Measurements from ENCODE around the gene OR51B2.
"Not testable (repeated sequence)": the region's sequence is repeated elsewhere in the genome, so short reads cannot be mapped to it uniquely, and the experiment has no call there.

The OR51B2 gene

DNA sequence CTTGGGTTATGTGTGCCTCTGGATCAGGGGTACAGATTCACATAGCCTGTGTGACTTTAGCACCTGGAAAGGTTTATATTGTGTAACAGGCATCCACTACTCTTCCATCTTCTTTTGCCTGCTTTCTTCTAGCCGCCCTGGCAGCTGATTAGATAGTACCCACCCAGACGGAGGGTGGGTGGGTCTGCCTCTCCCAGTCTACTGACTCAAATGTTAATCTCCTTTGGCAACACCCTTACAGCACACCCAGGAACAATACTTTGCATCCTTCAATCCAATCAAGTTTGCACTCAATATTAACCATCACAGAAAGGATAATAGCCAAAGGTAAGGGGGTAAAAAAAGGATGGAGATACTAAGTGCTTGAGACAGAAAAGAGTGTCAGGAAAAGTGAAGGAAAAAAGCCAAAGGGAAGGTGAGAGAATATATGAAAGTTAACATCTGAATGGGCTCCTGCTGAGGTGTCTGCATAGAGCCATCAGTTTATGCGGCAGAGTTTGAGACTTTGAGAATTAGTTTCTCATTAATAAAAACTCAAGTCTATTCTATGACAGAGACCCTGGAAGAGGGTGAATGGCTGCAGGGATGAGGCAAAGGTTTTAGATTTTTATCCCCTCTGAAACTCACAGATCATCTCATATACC is 24.6 kb upstream of the OR51B2 start:
- no peaks in the 10 kb centered on the region for H3K27me3 ChIP-seq (ENCODE audit: control insufficient read depth, insufficient read depth, low read length)
- H3K4me3 ChIP-seq (ENCODE audit: low read depth, low read length) = no peak overlapping the region
- no peak overlapping the region for H3K9ac ChIP-seq (ENCODE audit: low read depth, low read length)
- H3K36me3 ChIP-seq (ENCODE audit: control insufficient read depth, insufficient read depth, low read length) = no peaks in the 10 kb centered on the region
- peaks cover 2% of the 10 kb centered on the region for H3K4me1 ChIP-seq (ENCODE audit: control insufficient read depth, insufficient read depth, low read length)
- no peaks in the 10 kb centered on the region for H3K9me3 ChIP-seq (ENCODE audit: control insufficient read depth, insufficient read depth, low read length)

DNA sequence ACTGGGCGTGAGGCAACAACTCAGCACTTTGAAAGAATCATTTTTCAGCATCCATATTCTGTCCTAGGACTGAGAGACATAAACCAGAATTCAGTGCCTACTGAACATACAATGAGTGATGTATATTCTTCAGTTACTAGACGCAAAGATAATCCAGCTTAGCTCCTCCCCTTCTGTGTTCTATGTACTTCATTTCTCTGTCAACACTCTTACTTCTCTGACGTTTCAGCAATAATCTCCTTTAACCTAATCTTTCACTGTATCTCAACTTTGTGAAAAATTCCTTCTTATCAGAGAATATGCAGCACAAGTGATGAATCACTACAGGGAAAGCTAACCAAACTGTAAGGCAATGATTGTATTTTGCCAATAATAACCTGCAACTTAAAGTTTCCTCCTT is 21.7 kb upstream of the OR51B2 start:
- peaks cover 4% of the 10 kb centered on the region for H3K4me1 ChIP-seq (ENCODE audit: control insufficient read depth, insufficient read depth, low read length)
- H3K27me3 ChIP-seq (ENCODE audit: control insufficient read depth, insufficient read depth, low read length) = no peaks in the 10 kb centered on the region
- H3K4me3 ChIP-seq (ENCODE audit: low read depth, low read length) = no peak overlapping the region
- H3K9me3 ChIP-seq (ENCODE audit: control insufficient read depth, insufficient read depth, low read length) = no peaks in the 10 kb centered on the region
- no peak overlapping the region for H3K9ac ChIP-seq (ENCODE audit: low read depth, low read length)
- H3K36me3 ChIP-seq (ENCODE audit: control insufficient read depth, insufficient read depth, low read length) = no peaks in the 10 kb centered on the region

DNA sequence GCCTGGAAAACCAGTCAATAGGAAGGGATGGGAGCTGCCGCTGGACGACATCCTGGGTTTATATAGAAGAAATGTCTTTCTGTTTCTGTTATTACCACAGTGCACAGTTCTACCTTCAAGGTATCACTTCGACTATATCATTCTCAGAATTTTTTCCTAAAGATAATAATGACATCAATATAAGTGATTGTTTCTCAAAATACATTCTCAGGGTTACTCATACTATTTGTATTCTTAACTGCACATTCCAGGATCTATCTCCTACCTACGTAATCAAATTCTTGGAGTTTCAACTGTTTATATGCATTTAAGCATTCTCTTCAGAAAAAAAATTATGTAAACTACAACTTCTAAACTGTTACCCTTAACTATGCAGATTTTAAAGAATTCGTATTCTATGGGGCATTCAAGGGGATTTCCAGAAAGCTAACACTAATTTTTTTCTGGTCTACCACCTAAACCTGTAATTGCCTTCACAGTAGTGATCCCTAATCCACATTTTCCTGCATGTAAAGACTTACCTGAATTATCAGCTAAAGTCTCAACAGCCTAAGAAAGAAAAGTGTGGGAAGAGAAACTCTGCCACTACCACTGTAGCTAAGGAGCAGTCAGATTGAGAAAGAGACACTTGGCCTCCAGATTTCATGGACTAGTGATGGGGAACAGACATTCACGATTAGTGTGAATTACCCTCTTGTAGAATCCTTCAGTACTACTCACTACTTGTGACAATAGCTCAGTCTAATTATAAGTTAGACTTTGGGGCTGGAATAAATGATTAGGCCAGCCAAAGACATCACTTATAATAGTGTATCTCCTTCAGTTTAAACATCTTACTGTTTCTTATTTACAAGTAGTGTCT is 19.6 kb upstream of the OR51B2 start, which contains the start of gene OR51B5:
OR51B5 (minus strand) TSS at position 51 of the 862 bp plus-strand sequence; CDS start at position 51, 0 bp downstream.
- Histone ChIP-seq H3K9me3 (ENCODE audit: control insufficient read depth, insufficient read depth, low read length) (no peaks in the 10 kb centered on the region), H3K4me3 (ENCODE audit: low read depth, low read length) (no peak within 1 kb of the TSS), H3K27me3 (ENCODE audit: control insufficient read depth, insufficient read depth, low read length) (no peaks in the 10 kb centered on the region), H3K4me1 (ENCODE audit: control insufficient read depth, insufficient read depth, low read length) (peaks cover 4% of the 10 kb centered on the region), H3K36me3 (ENCODE audit: control insufficient read depth, insufficient read depth, low read length) (no peaks in the 10 kb centered on the region), H3K9ac (ENCODE audit: low read depth, low read length) (no peak within 1 kb of the TSS)

DNA sequence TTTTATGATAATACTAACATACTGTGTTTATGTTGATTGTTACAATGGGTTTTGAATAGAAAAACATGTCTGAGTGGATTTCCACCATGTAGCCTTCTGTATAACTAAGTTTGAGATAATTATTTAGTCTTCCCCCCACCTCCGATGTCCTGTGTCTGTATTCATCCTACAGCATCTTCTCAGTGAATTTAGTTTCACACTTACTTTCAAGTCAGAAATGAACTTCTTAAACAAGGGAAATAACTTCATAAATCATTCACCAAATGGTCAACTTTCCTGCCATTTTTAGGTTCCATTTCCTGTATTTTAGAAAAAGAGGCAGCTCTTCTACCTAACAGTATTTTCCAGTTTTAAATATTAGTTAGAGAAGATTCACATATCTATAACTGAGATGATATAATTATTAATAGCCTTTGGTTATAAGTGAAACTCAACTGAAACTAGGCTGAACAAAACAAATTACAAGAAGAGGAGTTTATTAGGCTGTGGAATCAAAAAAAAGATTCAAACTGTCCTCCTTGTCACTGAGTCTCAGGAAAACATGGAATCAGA is 15.8 kb upstream of the OR51B2 start:
- H3K4me3 ChIP-seq (ENCODE audit: low read depth, low read length) = no peak overlapping the region
- peaks cover 4% of the 10 kb centered on the region for H3K4me1 ChIP-seq (ENCODE audit: control insufficient read depth, insufficient read depth, low read length)
- H3K36me3 ChIP-seq (ENCODE audit: control insufficient read depth, insufficient read depth, low read length) = no peaks in the 10 kb centered on the region
- H3K9me3 ChIP-seq (ENCODE audit: control insufficient read depth, insufficient read depth, low read length) = no peaks in the 10 kb centered on the region
- no peak overlapping the region for H3K9ac ChIP-seq (ENCODE audit: low read depth, low read length)
- no peaks in the 10 kb centered on the region for H3K27me3 ChIP-seq (ENCODE audit: control insufficient read depth, insufficient read depth, low read length)

DNA sequence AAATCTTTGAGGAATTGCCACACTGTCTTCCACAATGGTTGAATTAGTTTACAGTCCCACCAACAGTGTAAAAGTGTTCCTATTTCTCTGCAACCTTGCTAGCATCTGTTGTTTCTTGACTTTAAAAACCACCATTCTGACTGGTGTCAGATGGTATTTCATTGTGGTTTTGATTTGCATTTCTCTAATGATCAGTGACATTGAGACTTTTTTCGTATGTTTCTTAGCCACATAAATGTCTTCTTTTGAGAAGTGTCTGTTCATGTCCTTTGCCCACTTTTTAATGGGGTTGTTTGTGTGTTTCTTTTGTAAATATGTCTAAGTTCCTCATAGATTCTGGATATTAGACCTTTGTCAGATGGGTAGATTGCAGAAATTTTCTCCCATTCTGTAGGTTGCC is 13.2 kb upstream of the OR51B2 start:
- not testable (repeated sequence) for H3K4me3 ChIP-seq (ENCODE audit: low read depth, low read length); H3K4me1 ChIP-seq (ENCODE audit: control insufficient read depth, insufficient read depth, low read length); H3K9me3 ChIP-seq (ENCODE audit: control insufficient read depth, insufficient read depth, low read length); H3K36me3 ChIP-seq (ENCODE audit: control insufficient read depth, insufficient read depth, low read length); H3K27me3 ChIP-seq (ENCODE audit: control insufficient read depth, insufficient read depth, low read length); H3K9ac ChIP-seq (ENCODE audit: low read depth, low read length)

DNA sequence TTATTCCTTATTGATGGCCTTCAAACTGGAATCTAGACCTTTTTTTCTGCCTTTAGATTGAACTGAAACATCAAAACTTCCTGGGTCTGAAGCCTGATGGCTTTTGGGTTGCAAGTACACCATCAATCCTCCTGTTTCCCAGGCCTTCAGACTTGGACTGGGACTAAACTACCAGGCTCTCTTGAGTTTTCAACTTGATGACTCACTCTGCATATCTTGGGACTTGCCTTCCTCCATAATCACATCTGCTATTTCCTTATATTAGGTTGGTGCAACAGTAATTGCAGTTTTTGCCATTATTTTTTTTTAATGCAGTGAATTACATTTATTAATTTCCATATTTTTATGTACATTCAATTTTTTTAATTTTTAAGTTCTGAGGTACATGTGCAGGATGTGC is 12.2 kb upstream of the OR51B2 start:
- Histone ChIP-seq H3K9ac (ENCODE audit: low read depth, low read length) (no peak overlapping the region), H3K4me1 (ENCODE audit: control insufficient read depth, insufficient read depth, low read length) (no peaks in the 10 kb centered on the region), H3K4me3 (ENCODE audit: low read depth, low read length) (no peak overlapping the region), H3K27me3 (ENCODE audit: control insufficient read depth, insufficient read depth, low read length) (no peaks in the 10 kb centered on the region), H3K36me3 (ENCODE audit: control insufficient read depth, insufficient read depth, low read length) (no peaks in the 10 kb centered on the region), H3K9me3 (ENCODE audit: control insufficient read depth, insufficient read depth, low read length) (no peaks in the 10 kb centered on the region)

DNA sequence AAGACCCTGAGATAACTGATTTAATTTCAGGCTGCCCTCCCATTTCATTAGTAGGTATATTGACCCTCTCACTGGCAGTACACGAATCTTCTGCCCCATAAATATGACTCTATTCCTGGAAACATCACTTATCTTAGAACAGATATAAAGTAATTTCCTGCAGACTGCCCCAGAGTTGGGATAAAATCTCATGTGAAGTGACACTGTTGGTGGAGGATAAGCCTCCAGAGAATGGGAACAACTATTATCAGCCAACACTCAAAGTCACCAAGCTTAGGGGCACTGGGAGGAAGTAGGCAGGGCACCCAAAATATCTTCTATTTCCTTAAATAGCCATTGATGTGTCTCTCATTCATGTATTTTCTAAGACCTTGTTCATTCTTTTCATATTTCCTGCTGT is 11.1 kb upstream of the OR51B2 start:
- Histone ChIP-seq H3K4me3 (ENCODE audit: low read depth, low read length) (no peak overlapping the region), H3K36me3 (ENCODE audit: control insufficient read depth, insufficient read depth, low read length) (no peaks in the 10 kb centered on the region), H3K9ac (ENCODE audit: low read depth, low read length) (no peak overlapping the region), H3K4me1 (ENCODE audit: control insufficient read depth, insufficient read depth, low read length) (no peaks in the 10 kb centered on the region), H3K27me3 (ENCODE audit: control insufficient read depth, insufficient read depth, low read length) (no peaks in the 10 kb centered on the region), H3K9me3 (ENCODE audit: control insufficient read depth, insufficient read depth, low read length) (no peaks in the 10 kb centered on the region)

DNA sequence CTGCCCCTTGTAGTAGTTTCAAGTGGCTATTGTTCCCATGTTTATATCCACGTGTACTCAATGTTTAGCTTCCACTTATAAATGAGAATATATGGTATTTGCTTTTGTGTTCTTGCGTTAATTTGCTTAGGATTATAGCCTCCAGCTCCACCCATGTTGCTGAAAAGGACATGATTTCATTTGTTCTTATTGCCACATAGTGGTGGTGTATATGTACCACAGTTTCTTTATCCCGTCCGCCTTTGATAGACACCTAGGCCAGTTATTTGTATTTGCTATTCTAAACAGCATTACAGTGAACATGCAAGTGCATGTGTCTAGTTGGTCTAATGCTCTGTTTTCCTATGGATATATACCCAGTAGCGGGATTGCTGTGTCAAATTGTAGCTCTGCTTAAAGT is 6.8 kb downstream of the OR51B2 start:
- no peak overlapping the region for H3K9ac ChIP-seq (ENCODE audit: low read depth, low read length)
- no peaks in the 10 kb centered on the region for H3K9me3 ChIP-seq (ENCODE audit: control insufficient read depth, insufficient read depth, low read length)
- H3K36me3 ChIP-seq (ENCODE audit: control insufficient read depth, insufficient read depth, low read length) = no peaks in the 10 kb centered on the region
- H3K4me3 ChIP-seq (ENCODE audit: low read depth, low read length) = no peak overlapping the region
- no peaks in the 10 kb centered on the region for H3K27me3 ChIP-seq (ENCODE audit: control insufficient read depth, insufficient read depth, low read length)
- no peaks in the 10 kb centered on the region for H3K4me1 ChIP-seq (ENCODE audit: control insufficient read depth, insufficient read depth, low read length)

DNA sequence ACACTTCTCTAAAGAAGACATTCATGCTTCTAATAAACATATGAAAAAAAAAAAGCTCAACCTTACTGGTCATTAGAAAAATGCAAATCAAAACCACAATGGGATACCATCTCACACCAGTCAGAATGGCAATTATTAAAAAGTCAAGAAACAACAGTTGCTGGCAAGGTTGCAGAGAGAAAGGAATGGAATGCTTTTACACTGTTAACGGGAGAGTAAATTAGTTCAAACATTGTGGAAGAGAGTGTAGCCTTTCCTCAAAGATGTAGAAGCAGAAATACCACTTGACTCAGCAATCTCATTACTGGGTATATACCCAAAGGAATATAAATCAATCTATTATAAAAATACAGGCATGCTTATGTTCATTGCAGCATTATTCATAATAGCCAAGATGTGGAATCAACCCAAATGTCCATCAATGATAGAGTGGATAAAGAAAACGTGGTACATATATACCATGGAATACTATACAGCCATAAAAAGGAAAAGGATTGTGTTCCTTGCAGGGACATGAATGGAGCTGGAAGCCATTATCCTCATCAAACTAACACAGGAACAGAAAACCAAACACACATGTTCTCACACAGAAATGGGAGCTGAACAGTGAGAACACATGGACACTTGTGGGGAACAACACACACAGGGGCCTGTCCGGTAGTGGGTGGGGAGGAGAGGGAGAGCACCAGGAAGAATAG is 10.6 kb downstream of the OR51B2 start:
- not testable (repeated sequence) for H3K4me1 ChIP-seq (ENCODE audit: control insufficient read depth, insufficient read depth, low read length); H3K27me3 ChIP-seq (ENCODE audit: control insufficient read depth, insufficient read depth, low read length); H3K36me3 ChIP-seq (ENCODE audit: control insufficient read depth, insufficient read depth, low read length); H3K9me3 ChIP-seq (ENCODE audit: control insufficient read depth, insufficient read depth, low read length); H3K4me3 ChIP-seq (ENCODE audit: low read depth, low read length); H3K9ac ChIP-seq (ENCODE audit: low read depth, low read length)

DNA sequence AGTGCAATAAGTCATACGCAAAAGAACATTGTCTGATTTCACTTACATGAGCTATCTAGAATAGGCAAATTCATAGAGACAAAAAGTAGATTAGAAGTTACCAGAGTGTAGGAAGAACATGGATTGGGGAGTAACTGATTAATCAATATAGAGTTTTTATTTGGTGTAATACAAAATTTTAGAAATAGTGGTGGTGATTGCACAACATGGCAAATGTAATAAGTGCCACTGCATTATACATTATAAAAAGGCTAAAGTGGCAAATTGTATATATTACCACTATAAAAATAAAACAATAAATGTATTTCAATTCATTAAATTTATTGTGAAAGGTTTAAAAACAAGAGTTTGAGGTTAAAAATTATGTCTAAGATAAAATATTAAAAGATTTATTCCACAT is 13.7 kb downstream of the OR51B2 start:
- no peak overlapping the region for H3K4me3 ChIP-seq (ENCODE audit: low read depth, low read length)
- no peaks in the 10 kb centered on the region for H3K36me3 ChIP-seq (ENCODE audit: control insufficient read depth, insufficient read depth, low read length)
- H3K27me3 ChIP-seq (ENCODE audit: control insufficient read depth, insufficient read depth, low read length) = no peaks in the 10 kb centered on the region
- no peaks in the 10 kb centered on the region for H3K9me3 ChIP-seq (ENCODE audit: control insufficient read depth, insufficient read depth, low read length)
- H3K9ac ChIP-seq (ENCODE audit: low read depth, low read length) = no peak overlapping the region
- H3K4me1 ChIP-seq (ENCODE audit: control insufficient read depth, insufficient read depth, low read length) = no peaks in the 10 kb centered on the region

DNA sequence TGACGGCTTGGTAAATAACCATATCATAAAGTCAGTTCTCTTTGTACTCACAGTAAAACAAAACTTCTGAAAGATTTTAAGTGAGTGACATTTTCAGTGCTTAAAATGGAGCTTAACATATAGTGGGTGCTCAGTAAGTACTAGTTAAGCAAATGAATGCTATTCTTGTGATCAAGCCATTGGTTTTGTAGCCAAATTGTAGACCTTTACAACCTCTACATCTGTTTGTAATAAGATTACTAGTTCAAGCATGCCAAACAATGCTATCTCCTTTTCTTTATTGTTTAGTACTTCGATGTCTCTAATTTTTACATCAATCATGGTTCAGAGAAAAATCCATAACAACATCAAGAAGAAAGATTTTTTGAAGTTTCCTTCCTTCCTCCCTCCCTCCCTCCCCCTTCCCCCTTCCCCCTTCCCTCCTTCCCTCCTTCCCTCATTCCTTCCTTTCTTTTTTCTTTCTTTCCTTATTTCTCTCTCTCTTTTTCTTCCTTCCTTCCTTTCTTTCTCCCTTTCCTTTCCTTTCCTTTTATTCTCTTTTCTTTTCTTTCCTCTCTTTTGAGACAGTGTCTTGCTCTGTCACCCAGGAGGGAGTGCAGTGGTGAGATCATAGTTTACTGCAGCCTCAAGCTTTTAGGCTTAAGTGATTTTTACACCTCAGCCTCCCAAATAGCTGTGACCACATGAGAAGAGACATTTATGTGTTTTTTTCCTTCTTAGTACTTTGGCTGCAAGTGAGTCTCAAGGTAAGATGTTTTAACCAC is 16.7 kb downstream of the OR51B2 start:
- Histone ChIP-seq H3K27me3 (ENCODE audit: control insufficient read depth, insufficient read depth, low read length) (no peaks in the 10 kb centered on the region), H3K9me3 (ENCODE audit: control insufficient read depth, insufficient read depth, low read length) (no peaks in the 10 kb centered on the region), H3K9ac (ENCODE audit: low read depth, low read length) (no peak overlapping the region), H3K4me3 (ENCODE audit: low read depth, low read length) (no peak overlapping the region), H3K4me1 (ENCODE audit: control insufficient read depth, insufficient read depth, low read length) (no peaks in the 10 kb centered on the region), H3K36me3 (ENCODE audit: control insufficient read depth, insufficient read depth, low read length) (no peaks in the 10 kb centered on the region)
